CD14-positive monocyte (primary cell): ENCODE results near the gene PTPN12. TPM values are rescaled to one million over a fixed set of nuclear protein-coding genes. Genes with fewer than 3 reads are reported as not detected.
A peak's percentile ranks its signal among the peaks of the same experiment; 100 is the strongest.

Source experiments
- DNase-seq, 3 donors: peaks; one replicate each; pipeline ENCODE4 v3.0.0-alpha.2; 2011 to 2022
- H2AFZ ChIP-seq: 2 replicates; pipeline ENCODE4 v1.6.0; 2012; ENCODE audit warnings: mild to moderate bottlenecking, low read depth, low read length, inconsistent platforms; ENCODE audit not compliant: insufficient read depth, poor library complexity, severe bottlenecking
- H3K27ac ChIP-seq, 2 donors: 1 replicate in 1 of 2; 2 replicates in 1 of 2; pipeline ENCODE4 v1.5.1; 2012 to 2013; ENCODE audit warnings: low read length in 2 of 2, control low read depth in 1 of 2, inconsistent platforms in 1 of 2, low read depth in 1 of 2, mild to moderate bottlenecking in 1 of 2
- H3K27me3 ChIP-seq, 2 donors: one replicate each; pipeline versions ENCODE4 v1.6.0 to v1.6.1; 2011 to 2013; ENCODE audit warnings: low read length in 2 of 2; ENCODE audit not compliant: control insufficient read depth in 2 of 2, insufficient read depth in 2 of 2
- H3K36me3 ChIP-seq, 2 donors: replicated peaks in 1 of 2; 1 replicate in 1 of 2; 2 replicates in 1 of 2; pipeline versions ENCODE4 v1.5.1 to v1.6.1; 2012 to 2013; ENCODE audit warnings: low read length in 2 of 2, control low read depth in 1 of 2, inconsistent platforms in 1 of 2, mild to moderate bottlenecking in 1 of 2; ENCODE audit not compliant: insufficient read depth in 2 of 2, control insufficient read depth in 1 of 2
- H3K4me1 ChIP-seq, 2 donors: 1 replicate in 1 of 2; 2 replicates in 1 of 2; pipeline versions ENCODE4 v1.5.1 to v1.6.1; 2012 to 2013; ENCODE audit warnings: low read length in 2 of 2, control low read depth in 1 of 2, inconsistent platforms in 1 of 2, mild to moderate bottlenecking in 1 of 2, moderate library complexity in 1 of 2; ENCODE audit not compliant: insufficient read depth in 2 of 2, control insufficient read depth in 1 of 2
- H3K4me2 ChIP-seq: replicated peaks from 2 replicates; pipeline ENCODE3; 2012; ENCODE audit warnings: low read length, moderate library complexity, mild to moderate bottlenecking; ENCODE audit not compliant: poor library complexity, severe bottlenecking; ENCODE audit errors: extremely low read depth
- H3K4me3 ChIP-seq, 3 experiments: fragments of 200-600 bp in 1 of 3; sonication (generic) in 1 of 3; replicated peaks in 1 of 3; 1 replicate in 2 of 3; 2 replicates in 1 of 3; pipeline ENCODE4 v1.5.1; 2011 to 2013; ENCODE audit warnings: low read length in 3 of 3, mild to moderate bottlenecking in 3 of 3, control low read depth in 2 of 3, low read depth in 2 of 3, inconsistent platforms in 1 of 3, moderate library complexity in 1 of 3
- H3K79me2 ChIP-seq: 2 replicates; pipeline ENCODE4 v1.6.0; 2012; ENCODE audit warnings: mild to moderate bottlenecking, control low read depth, inconsistent platforms, low read length, moderate library complexity; ENCODE audit not compliant: insufficient read depth
- H3K9ac ChIP-seq: 2 replicates; pipeline ENCODE4 v1.6.0; 2017; ENCODE audit warnings: low read length, mild to moderate bottlenecking; ENCODE audit not compliant: insufficient read depth, poor library complexity, severe bottlenecking
- H3K9me3 ChIP-seq, 2 donors: replicated peaks in 1 of 2; 1 replicate in 1 of 2; 2 replicates in 1 of 2; pipeline versions ENCODE4 v1.5.1 to v1.6.1; 2012 to 2013; ENCODE audit warnings: low read length in 2 of 2, control low read depth in 1 of 2; ENCODE audit not compliant: control insufficient read depth in 1 of 2, insufficient read depth in 1 of 2
- H4K20me1 ChIP-seq: 2 replicates; pipeline ENCODE4 v1.6.0; 2012; ENCODE audit warnings: mild to moderate bottlenecking, low read length, control low read depth, moderate library complexity; ENCODE audit not compliant: insufficient read depth
- H3K27ac Mint-ChIP-seq, 7 donors: one replicate each; pipeline ENCODE4 v1.8.0; 2020; ENCODE audit warnings: mild to moderate bottlenecking in 7 of 7, mixed read lengths in 7 of 7, moderate library complexity in 6 of 7, inconsistent platforms in 2 of 7
- H3K27me3 Mint-ChIP-seq, 3 donors: one replicate each; pipeline ENCODE4 v1.8.0; 2021 to 2022; ENCODE audit warnings: low read depth in 3 of 3, mild to moderate bottlenecking in 3 of 3, mixed read lengths in 3 of 3, moderate library complexity in 3 of 3, inconsistent platforms in 1 of 3
- H3K36me3 Mint-ChIP-seq, 2 donors: one replicate each; pipeline ENCODE4 v1.8.0; 2020; ENCODE audit warnings: mixed read lengths in 2 of 2, inconsistent platforms in 1 of 2, mild to moderate bottlenecking in 1 of 2
- H3K4me1 Mint-ChIP-seq: one replicate; pipeline ENCODE4 v1.8.0; 2020; ENCODE audit warnings: mild to moderate bottlenecking, mixed read lengths
- H3K4me3 Mint-ChIP-seq, 2 donors: one replicate each; pipeline ENCODE4 v1.8.0; 2020; ENCODE audit warnings: mild to moderate bottlenecking in 2 of 2, mixed read lengths in 2 of 2, moderate library complexity in 1 of 2
- H3K9me3 Mint-ChIP-seq, 7 donors: one replicate each; pipeline ENCODE4 v1.8.0; 2020 to 2022; ENCODE audit warnings: mixed read lengths in 7 of 7, mild to moderate bottlenecking in 6 of 7, moderate library complexity in 6 of 7, inconsistent platforms in 2 of 7
- WGBS: methylation state at CpG from one replicate; pipeline ENCODE4 v1.1.5; 2013; ENCODE audit warnings: missing lambda C conversion rate; ENCODE audit not compliant: insufficient coverage; 5-methylcytosine and 5-hydroxymethylcytosine counted together
- intact Hi-C, 2 donors: fragments of 100-400 bp; cut with micrococcal nuclease; formaldehyde crosslinking; loops; one replicate each; pipeline versions ENCODE4 v1.15.0 to v1.15.1; 2023
- polyA plus RNA-seq, 3 donors: library from polyadenylated mRNA; depleted of rRNA in 1 of 3; unstranded in 2 of 3; stranded (reverse) in 1 of 3; fragments of 300-500 nt in 2 of 3; fragments of >200 nt in 1 of 3; fragmentation: Illumina TruSeq in 2 of 3; gene quantifications; 1 replicate in 2 of 3; 2 replicates in 1 of 3; pipeline ENCODE4 v1.2.3, GENCODE V29; 2012 to 2021
- TF ChIP-seq, protein P1 (sequence below): fragments of 200-600 bp; IDR thresholded peaks from one replicate; pipeline ENCODE4 v1.8.0; 2022; ENCODE audit warnings: antibody characterized with exemption, mild to moderate bottlenecking

PTPN12 gene
- polyA plus RNA-seq, 3 donors: 6.6 to 36.7 (median 11.8) TPM

DNA sequence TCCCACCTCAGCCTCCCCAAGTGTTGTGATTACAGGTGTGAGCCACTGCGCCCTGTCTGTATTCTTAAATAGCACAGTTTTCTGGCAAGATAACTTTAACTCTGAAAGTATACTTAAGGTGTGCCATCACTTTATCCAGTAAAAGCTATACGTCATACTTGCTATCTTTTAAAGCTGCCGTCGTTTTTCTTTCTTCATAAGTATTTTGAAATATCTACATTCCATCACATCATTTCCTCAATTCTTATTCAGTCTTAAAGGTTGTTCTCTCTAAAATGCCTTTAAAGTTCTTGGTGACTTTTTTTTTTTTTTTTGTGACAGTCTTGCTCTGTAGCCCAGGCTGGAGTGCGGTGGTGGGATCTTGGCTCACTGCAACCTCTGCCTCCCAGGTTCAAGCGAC, 34.7 kb downstream of the PTPN12 start:
- Mint-ChIP-seq H3K9me3 (peaks cover 0 to 3% (median 0%) of the 10 kb centered on the region in 7 donors), H3K4me1 (peaks cover 31% of the 10 kb centered on the region), H3K4me3 (no peak overlapping the region), H3K27ac (peak overlapping the region; percentile 79 to 96 (median 92)), H3K36me3 (peaks cover 43 to 61% of the 10 kb centered on the region in 2 donors), H3K27me3 (no peaks in the 10 kb centered on the region)
- intact Hi-C loops: loop anchor here in 1 of 2 donors (2.0 to 10.0 kb wide), 2 partner anchors 33 to 157 kb away; partner anchors contain the start of gene GSAP
- no peaks in the 10 kb centered on the region for H3K27me3 ChIP-seq
- peak; percentile 42 to 79 (median 67) for DNase-seq
- no peak overlapping the region for H3K9ac ChIP-seq
- H2AFZ ChIP-seq: no peak overlapping the region
- H3K4me1 ChIP-seq: peaks cover 28 to 46% of the 10 kb centered on the region in 2 donors
- H3K9me3 ChIP-seq: no peaks in the 10 kb centered on the region
- WGBS: no CpG with 5 or more reads among the region's 6 CpGs
- peak overlapping the region; percentile 38 to 78 for H3K27ac ChIP-seq
- peaks cover 95% of the 10 kb centered on the region for H3K79me2 ChIP-seq
- H4K20me1 ChIP-seq: peaks cover 66% of the 10 kb centered on the region
- TF ChIP-seq, protein P1, sequence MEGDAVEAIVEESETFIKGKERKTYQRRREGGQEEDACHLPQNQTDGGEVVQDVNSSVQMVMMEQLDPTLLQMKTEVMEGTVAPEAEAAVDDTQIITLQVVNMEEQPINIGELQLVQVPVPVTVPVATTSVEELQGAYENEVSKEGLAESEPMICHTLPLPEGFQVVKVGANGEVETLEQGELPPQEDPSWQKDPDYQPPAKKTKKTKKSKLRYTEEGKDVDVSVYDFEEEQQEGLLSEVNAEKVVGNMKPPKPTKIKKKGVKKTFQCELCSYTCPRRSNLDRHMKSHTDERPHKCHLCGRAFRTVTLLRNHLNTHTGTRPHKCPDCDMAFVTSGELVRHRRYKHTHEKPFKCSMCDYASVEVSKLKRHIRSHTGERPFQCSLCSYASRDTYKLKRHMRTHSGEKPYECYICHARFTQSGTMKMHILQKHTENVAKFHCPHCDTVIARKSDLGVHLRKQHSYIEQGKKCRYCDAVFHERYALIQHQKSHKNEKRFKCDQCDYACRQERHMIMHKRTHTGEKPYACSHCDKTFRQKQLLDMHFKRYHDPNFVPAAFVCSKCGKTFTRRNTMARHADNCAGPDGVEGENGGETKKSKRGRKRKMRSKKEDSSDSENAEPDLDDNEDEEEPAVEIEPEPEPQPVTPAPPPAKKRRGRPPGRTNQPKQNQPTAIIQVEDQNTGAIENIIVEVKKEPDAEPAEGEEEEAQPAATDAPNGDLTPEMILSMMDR: no peak
- H3K4me2 ChIP-seq: no peak overlapping the region
- H3K4me3 ChIP-seq: no peak overlapping the region
- H3K36me3 ChIP-seq: peaks cover 32 to 48% of the 10 kb centered on the region in 2 donors

DNA sequence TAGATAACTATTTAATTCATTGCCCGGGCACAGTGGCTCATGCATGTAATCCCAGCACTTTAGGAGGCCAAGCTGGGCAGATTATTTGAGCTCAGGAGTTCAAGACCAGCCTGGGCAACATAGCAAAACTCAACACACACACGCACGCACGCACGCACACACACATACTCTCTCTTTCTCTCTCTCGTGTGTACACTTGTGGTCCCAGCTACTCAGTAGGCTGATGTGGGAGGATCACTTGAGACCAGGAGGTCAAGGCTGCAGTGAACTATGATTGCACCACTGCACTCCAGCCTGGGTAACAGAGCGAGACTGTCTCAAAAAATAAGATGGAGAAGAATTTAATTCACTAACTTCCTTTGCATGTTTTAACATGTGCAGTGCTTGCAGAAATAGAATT, 38.1 kb downstream of the PTPN12 start:
- TF ChIP-seq, protein P1: no peak
- Histone ChIP-seq H3K4me3 (no peak overlapping the region), H2AFZ (no peak overlapping the region), H3K4me1 (peaks cover 29 to 30% of the 10 kb centered on the region in 2 donors), H3K9me3 (no peaks in the 10 kb centered on the region), H3K79me2 (peaks cover 96% of the 10 kb centered on the region), H3K9ac (no peak overlapping the region), H3K4me2 (no peak overlapping the region), H4K20me1 (peaks cover 79% of the 10 kb centered on the region), H3K36me3 (peaks cover 38 to 67% of the 10 kb centered on the region in 2 donors), H3K27me3 (no peaks in the 10 kb centered on the region), H3K27ac (no peak overlapping the region)
- no CpG with 5 or more reads among the region's 7 CpGs for WGBS
- no peak for DNase-seq
- Mint-ChIP-seq H3K36me3 (peaks cover 48 to 57% of the 10 kb centered on the region in 2 donors), H3K4me3 (no peak overlapping the region), H3K27me3 (no peaks in the 10 kb centered on the region), H3K4me1 (peaks cover 25% of the 10 kb centered on the region), H3K9me3 (peaks cover 0 to 3% (median 0%) of the 10 kb centered on the region in 7 donors), H3K27ac (peak overlapping the region in 3 of 7 donors; percentile 86 to 87 (median 86))
- intact Hi-C loops: loop anchor here in 1 of 2 donors (10.0 kb wide), 1 partner anchor 160 kb away; the partner anchor contains the start of gene GSAP
